HG03060 (cell line): Measurements from ENCODE around the gene NDST4.

Experiments
- ATAC-seq: cut with Tn5 transposase; IDR thresholded peaks from one replicate; pipeline ENCODE4 v1.9.1; 2021; ENCODE audit warnings: low read depth, moderate number of reproducible peaks; ENCODE audit not compliant: unreplicated experiment

The NDST4 gene

GRCh38 chr4:115113506-115114106 is at the start of gene NDST4:
TSS of gene NDST4 (minus strand) at chr4:115113620. CDS start at chr4:115077036, 36,584 bp downstream.
- no peak for ATAC-seq

GRCh38 chr4:115159141-115159540 is 45.7 kb upstream of the NDST4 start:
- no peak for ATAC-seq

- no peak for ATAC-seq
Observed at GRCh38 chr4:115158296-115158695, 44.9 kb upstream of the NDST4 start.

- no peak for ATAC-seq
Observed at GRCh38 chr4:115154826-115155225, 41.4 kb upstream of the NDST4 start.

GRCh38 chr4:115152965-115153364 is 39.5 kb upstream of the NDST4 start:
- no peak for ATAC-seq

- no peak for ATAC-seq
Observed at GRCh38 chr4:115152081-115152480, 38.7 kb upstream of the NDST4 start.

- no peak for ATAC-seq
Observed at GRCh38 chr4:115149106-115149505, 35.7 kb upstream of the NDST4 start.

GRCh38 chr4:115145393-115146160 is 32.2 kb upstream of the NDST4 start:
- no peak for ATAC-seq

- no peak for ATAC-seq
Observed at GRCh38 chr4:115128037-115128436, 14.6 kb upstream of the NDST4 start.

GRCh38 chr4:115126491-115126890 is 13.1 kb upstream of the NDST4 start:
- ATAC-seq = no peak

GRCh38 chr4:115121351-115122043 is 8.1 kb upstream of the NDST4 start:
- ATAC-seq = no peak

GRCh38 chr4:115119804-115120352 is 6.5 kb upstream of the NDST4 start:
- no peak for ATAC-seq

- no peak for ATAC-seq
Observed at GRCh38 chr4:115117651-115118050, 4.2 kb upstream of the NDST4 start.

GRCh38 chr4:115110191-115111181 is 2.9 kb downstream of the NDST4 start:
- no peak for ATAC-seq

GRCh38 chr4:115108850-115109249 is 4.6 kb downstream of the NDST4 start:
- ATAC-seq = no peak

- ATAC-seq = no peak
Observed at GRCh38 chr4:115107411-115107810, 6.0 kb downstream of the NDST4 start.

- no peak for ATAC-seq
Observed at GRCh38 chr4:115101675-115102074, 11.7 kb downstream of the NDST4 start.

GRCh38 chr4:115090483-115091075 is 22.8 kb downstream of the NDST4 start:
- peak; percentile 63 for ATAC-seq

GRCh38 chr4:115082633-115083032 is 30.8 kb downstream of the NDST4 start:
- ATAC-seq = no peak

GRCh38 chr4:115076691-115077090 is 36.7 kb downstream of the NDST4 start:
- no peak for ATAC-seq
